ENCODE results near the gene CCDC92.

Gene CCDC92

GRCh38 chr12:123928897-123929296, 43.7 kb downstream of the CCDC92 start:
- TF ChIP-seq CTCF (conservative IDR thresholded peaks at IDR 0.05): no peak

GRCh38 chr12:123928274-123928865, 44.3 kb downstream of the CCDC92 start:
- TF ChIP-seq CTCF (conservative IDR thresholded peaks at IDR 0.05): no peak
- H3K27ac ChIP-seq: no peak overlapping the region

More at GRCh38 chr12:123928897-123929296, 43.7 kb downstream of the CCDC92 start:
- no peak overlapping the region for H3K27ac ChIP-seq

- H3K27ac ChIP-seq: no peak overlapping the region
- TF ChIP-seq CTCF (conservative IDR thresholded peaks at IDR 0.05): no peak
These were observed 48.1 kb downstream of the CCDC92 start for GRCh38 chr12:123924539-123924938.

GRCh38 chr12:123923927-123924326, 48.7 kb downstream of the CCDC92 start:
- TF ChIP-seq CTCF (conservative IDR thresholded peaks at IDR 0.05): no peak
- H3K27ac ChIP-seq: no peak overlapping the region

- TF ChIP-seq CTCF (conservative IDR thresholded peaks at IDR 0.05): no peak
These were observed 49.6 kb downstream of the CCDC92 start for GRCh38 chr12:123923038-123923437.

GRCh38 chr12:123919980-123920360, 52.7 kb downstream of the CCDC92 start:
- no peak for TF ChIP-seq CTCF (conservative IDR thresholded peaks at IDR 0.05)
- no peak overlapping the region for H3K27ac ChIP-seq

More at GRCh38 chr12:123923038-123923437, 49.6 kb downstream of the CCDC92 start:
- H3K27ac ChIP-seq: no peak overlapping the region

GRCh38 chr12:123917337-123917850, 55.2 kb downstream of the CCDC92 start:
- no peak for TF ChIP-seq CTCF (conservative IDR thresholded peaks at IDR 0.05)
- H3K27ac ChIP-seq: no peak overlapping the region
